Measurements from ENCODE around the gene SEMA3A.

SEMA3A gene

DNA sequence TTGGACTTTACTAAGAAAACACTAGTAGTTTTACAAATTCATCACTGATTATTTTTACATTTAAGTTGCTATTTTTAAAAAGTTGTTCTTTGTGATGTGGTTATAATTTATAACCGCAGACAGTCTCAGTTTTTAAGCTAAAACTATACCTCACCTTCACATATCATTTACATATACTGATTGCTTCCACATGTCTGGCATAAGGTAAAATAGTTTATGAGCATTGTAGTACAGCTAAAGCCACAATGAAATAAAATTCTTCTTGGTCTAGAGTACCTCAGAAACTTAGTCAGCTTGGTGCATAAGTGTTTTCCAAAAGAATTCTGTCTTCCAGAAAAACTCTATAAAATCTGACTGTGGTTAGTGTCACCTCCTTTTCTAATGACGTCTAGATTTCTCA is 13.0 kb downstream of the SEMA3A start:
- Histone ChIP-seq H3K27me3 (no peaks in the 10 kb centered on the region), H3K4me1 (no peaks in the 10 kb centered on the region), H3K4me3 (no peak overlapping the region), H3K36me3 (no peaks in the 10 kb centered on the region), H3K9me3 (no peaks in the 10 kb centered on the region), H3K27ac (no peak overlapping the region)
- TF ChIP-seq, protein P1, sequence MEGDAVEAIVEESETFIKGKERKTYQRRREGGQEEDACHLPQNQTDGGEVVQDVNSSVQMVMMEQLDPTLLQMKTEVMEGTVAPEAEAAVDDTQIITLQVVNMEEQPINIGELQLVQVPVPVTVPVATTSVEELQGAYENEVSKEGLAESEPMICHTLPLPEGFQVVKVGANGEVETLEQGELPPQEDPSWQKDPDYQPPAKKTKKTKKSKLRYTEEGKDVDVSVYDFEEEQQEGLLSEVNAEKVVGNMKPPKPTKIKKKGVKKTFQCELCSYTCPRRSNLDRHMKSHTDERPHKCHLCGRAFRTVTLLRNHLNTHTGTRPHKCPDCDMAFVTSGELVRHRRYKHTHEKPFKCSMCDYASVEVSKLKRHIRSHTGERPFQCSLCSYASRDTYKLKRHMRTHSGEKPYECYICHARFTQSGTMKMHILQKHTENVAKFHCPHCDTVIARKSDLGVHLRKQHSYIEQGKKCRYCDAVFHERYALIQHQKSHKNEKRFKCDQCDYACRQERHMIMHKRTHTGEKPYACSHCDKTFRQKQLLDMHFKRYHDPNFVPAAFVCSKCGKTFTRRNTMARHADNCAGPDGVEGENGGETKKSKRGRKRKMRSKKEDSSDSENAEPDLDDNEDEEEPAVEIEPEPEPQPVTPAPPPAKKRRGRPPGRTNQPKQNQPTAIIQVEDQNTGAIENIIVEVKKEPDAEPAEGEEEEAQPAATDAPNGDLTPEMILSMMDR (IDR thresholded peaks at IDR 0.05): no peak
- no peak for DNase-seq
- intact Hi-C loops (cut with DNase I; ENCODE audit: low total_unique reads): no loop called here

DNA sequence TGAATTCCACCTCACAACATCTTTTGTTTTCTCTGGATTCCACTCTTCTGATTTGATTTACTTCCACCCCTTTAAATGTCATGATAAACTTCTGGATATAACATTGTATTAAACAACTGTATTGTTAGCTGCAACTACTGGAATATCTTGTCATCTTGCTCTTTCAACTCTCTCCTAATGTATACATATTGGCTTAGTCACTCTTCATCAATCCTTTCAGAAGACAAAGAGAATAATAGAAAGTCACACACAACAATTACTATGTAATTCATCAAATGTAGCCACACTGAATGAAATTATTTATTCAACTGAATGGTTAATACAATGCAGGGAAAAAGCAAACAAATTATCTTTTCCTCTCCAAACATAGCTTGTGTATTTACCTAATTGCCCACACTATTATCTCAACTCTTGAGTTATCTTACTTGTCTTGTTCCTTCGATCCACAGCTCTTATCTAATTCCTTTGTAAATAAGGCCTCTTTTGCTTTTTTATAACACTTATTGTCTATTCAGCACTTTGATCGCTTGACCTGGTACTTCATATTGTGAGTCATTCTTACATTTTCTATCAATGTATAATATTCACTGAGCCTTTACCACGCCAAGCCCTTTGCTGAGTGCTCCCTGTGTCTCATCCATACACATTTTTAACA is 16.7 kb downstream of the SEMA3A start:
- intact Hi-C loops (cut with DNase I; ENCODE audit: low total_unique reads): no loop called here

DNA sequence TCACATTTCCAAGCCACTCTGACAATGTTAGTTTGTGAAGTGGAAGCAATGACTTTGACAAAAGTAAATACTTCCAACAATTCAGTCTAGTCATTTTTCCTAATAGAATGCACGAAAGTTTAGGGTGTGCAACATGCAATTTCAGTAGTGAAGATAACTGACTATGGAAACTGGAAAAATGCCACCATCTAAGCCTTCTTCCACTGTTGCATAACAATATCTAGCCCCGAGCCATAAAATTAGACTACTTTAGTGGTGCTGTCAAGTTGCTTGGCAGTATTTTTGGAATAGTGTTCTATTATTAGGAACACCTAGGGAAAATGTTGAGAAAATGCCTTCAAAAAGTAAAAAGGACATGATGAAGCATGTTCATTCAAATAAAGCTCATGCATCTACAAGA is 17.9 kb downstream of the SEMA3A start:
- Histone ChIP-seq H3K36me3 (no peaks in the 10 kb centered on the region), H3K9me3 (no peaks in the 10 kb centered on the region), H3K4me1 (no peaks in the 10 kb centered on the region), H3K4me3 (no peak overlapping the region), H3K27ac (no peak overlapping the region), H3K27me3 (no peaks in the 10 kb centered on the region)
- TF ChIP-seq, protein P1 (IDR thresholded peaks at IDR 0.05): no peak
- intact Hi-C loops (cut with DNase I; ENCODE audit: low total_unique reads): no loop called here
- no peak for DNase-seq

More for the DNA sequence above, 16.7 kb downstream of the SEMA3A start:
- no peak for DNase-seq
- no peaks in the 10 kb centered on the region for H3K9me3 ChIP-seq
- TF ChIP-seq, protein P1 (IDR thresholded peaks at IDR 0.05): no peak
- no peak overlapping the region for H3K4me3 ChIP-seq
- no peak overlapping the region for H3K27ac ChIP-seq
- H3K36me3 ChIP-seq: no peaks in the 10 kb centered on the region
- H3K4me1 ChIP-seq: no peaks in the 10 kb centered on the region
- H3K27me3 ChIP-seq: no peaks in the 10 kb centered on the region

DNA sequence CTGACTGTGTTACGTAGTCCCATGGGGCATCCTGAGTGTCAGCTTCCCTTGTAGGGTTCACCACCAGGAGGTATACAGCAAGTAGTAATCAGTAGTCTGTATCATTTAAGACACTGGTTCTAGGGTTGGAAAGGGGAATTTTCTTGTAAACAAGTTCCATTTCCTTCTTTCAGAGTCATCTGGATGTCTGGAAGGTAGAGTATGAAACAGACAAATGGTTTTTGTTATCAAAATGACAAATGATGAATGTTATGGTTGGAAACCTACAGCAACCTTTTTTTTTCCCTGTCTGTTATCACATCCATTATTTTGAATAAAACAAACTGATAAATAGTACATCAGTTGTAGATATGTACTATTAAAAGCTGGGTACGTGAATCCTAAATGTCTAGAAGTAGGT is 19.1 kb downstream of the SEMA3A start:
- H3K4me3 ChIP-seq: no peak overlapping the region
- TF ChIP-seq, protein P1 (IDR thresholded peaks at IDR 0.05): no peak
- H3K27ac ChIP-seq: no peak overlapping the region
- no peaks in the 10 kb centered on the region for H3K9me3 ChIP-seq
- no peak for DNase-seq
- H3K4me1 ChIP-seq: no peaks in the 10 kb centered on the region
- H3K36me3 ChIP-seq: no peaks in the 10 kb centered on the region
- H3K27me3 ChIP-seq: no peaks in the 10 kb centered on the region
- intact Hi-C loops (cut with DNase I; ENCODE audit: low total_unique reads): no loop called here

DNA sequence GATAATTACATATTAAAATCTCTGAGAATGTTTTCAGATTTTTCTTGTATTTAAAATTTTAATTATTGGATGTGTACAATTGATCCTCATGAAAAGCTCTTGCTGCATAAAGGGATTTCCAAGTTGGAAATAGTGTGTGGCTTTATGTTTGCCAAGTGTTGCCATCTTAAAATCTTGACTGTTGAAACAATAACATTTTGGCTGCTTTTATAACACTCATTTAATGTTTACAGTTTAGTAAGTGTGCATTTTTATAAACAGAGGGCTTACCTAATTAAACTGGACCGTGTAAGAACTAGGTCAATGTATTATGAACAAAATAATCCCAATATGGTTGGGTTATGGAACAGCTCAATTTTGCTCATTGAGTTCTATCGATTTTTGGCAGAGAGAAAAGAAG is 23.9 kb downstream of the SEMA3A start:
- no peaks in the 10 kb centered on the region for H3K4me1 ChIP-seq
- DNase-seq: no peak
- H3K4me3 ChIP-seq: no peak overlapping the region
- no peak overlapping the region for H3K27ac ChIP-seq
- TF ChIP-seq, protein P1 (IDR thresholded peaks at IDR 0.05): no peak
- no peaks in the 10 kb centered on the region for H3K27me3 ChIP-seq
- no peaks in the 10 kb centered on the region for H3K9me3 ChIP-seq
- intact Hi-C loops (cut with DNase I; ENCODE audit: low total_unique reads): no loop called here
- no peaks in the 10 kb centered on the region for H3K36me3 ChIP-seq

DNA sequence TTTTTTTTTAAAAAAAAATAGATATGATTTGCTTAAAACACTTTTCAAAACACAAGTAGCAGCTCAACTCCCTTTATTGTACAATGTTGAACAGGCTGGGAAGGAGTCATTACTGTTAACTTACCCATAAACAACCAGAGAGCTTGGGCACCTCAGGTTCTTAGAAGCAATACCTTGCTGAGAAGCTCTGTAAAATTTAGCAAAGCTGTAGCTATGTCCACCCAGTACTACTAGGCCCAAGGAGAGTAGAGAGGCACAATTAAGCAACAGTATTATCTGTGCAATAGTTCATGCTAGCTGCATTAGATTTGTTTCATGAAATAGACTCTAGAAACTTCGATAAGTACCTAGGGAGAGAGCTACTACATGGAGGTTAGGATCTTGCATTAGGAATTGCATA is 32.0 kb downstream of the SEMA3A start:
- Histone ChIP-seq H3K4me1 (no peaks in the 10 kb centered on the region), H3K27me3 (no peaks in the 10 kb centered on the region), H3K36me3 (no peaks in the 10 kb centered on the region), H3K27ac (no peak overlapping the region), H3K9me3 (no peaks in the 10 kb centered on the region), H3K4me3 (no peak overlapping the region)
- no peak for DNase-seq
- TF ChIP-seq, protein P1 (IDR thresholded peaks at IDR 0.05): no peak
- intact Hi-C loops (cut with DNase I; ENCODE audit: low total_unique reads): no loop called here
